CD1c-positive myeloid dendritic cell (primary cell): ENCODE results near the gene MRPS34.
A peak's percentile ranks its signal among the peaks of the same experiment; 100 is the strongest.

ENCODE experiments used
- DNase-seq: peaks from one replicate; pipeline ENCODE4 v3.0.0-alpha.2; 2016; ENCODE audit errors: extremely low spot score

Gene MRPS34

GRCh38 chr16:1782408-1783264 is 9.7 kb upstream of the MRPS34 start, which contains the start of the genes NUBP2 and SPSB3:
TSS of gene NUBP2 (plus strand) at chr16:1782960. CDS start at chr16:1783021, 61 bp downstream.
TSS of gene SPSB3 (minus strand) at chr16:1782571. CDS start at chr16:1781483, 1,088 bp downstream.
- DNase-seq: peak; percentile 100

DNA sequence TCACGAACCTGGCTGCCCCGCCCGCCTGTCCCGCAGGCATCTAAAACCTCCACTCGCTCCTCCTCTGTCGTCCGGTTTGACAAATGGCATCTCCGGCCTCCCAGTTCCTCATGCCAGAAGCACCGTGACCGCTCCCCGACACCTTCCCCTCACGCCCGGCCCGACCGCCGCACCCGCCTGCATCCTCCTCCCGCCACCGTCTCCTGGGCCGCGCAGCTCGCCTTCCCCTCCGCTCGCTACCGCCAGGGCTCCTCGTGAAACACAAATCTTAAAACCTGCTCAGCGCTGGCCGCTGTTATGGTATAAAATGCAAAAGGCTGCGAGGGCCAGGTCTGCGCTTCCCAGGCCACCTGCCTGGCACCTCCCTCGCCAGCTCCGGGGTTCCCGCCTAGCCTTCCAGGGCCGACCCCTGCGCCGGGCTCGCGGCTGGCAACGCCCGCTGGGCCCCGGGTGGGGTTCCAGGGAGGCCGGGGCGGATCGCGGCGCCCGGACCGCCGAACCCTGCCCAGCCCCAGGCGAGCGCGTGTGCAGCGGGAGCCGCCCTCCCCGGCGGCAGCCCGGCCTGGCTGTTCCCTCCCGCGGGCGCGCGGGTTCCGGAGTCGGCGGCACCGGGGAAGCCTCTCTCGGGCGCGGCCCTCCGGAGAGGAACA is 8.9 kb upstream of the MRPS34 start:
- peak; percentile 51 for DNase-seq

DNA sequence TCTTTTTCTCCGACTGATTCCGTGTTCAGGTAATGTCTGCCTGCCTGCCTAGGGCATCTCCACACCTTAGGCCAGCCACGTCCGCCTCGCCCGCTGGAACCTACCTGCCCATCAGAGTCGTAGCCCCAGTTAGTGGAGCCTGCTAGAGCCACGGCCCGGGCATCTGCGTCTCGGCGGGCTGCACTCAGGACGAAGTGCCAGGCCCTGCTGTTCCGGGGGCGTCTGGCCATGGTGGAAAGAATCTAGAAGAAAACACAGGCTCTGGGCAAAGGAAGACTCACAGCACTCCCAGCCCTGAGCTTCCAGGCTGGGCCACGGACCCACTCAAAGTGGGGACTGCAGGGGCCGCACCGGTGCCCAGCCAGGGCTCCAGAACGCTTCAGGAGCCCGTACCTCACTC is 8.3 kb upstream of the MRPS34 start:
- DNase-seq: no peak

- DNase-seq: no peak
Measured at GRCh38 chr16:1780677-1781072, 7.7 kb upstream of the MRPS34 start.

- DNase-seq: no peak
Measured at GRCh38 chr16:1779741-1780676, 7.1 kb upstream of the MRPS34 start.

- no peak for DNase-seq
Measured at GRCh38 chr16:1779234-1779701, 6.3 kb upstream of the MRPS34 start.

DNA sequence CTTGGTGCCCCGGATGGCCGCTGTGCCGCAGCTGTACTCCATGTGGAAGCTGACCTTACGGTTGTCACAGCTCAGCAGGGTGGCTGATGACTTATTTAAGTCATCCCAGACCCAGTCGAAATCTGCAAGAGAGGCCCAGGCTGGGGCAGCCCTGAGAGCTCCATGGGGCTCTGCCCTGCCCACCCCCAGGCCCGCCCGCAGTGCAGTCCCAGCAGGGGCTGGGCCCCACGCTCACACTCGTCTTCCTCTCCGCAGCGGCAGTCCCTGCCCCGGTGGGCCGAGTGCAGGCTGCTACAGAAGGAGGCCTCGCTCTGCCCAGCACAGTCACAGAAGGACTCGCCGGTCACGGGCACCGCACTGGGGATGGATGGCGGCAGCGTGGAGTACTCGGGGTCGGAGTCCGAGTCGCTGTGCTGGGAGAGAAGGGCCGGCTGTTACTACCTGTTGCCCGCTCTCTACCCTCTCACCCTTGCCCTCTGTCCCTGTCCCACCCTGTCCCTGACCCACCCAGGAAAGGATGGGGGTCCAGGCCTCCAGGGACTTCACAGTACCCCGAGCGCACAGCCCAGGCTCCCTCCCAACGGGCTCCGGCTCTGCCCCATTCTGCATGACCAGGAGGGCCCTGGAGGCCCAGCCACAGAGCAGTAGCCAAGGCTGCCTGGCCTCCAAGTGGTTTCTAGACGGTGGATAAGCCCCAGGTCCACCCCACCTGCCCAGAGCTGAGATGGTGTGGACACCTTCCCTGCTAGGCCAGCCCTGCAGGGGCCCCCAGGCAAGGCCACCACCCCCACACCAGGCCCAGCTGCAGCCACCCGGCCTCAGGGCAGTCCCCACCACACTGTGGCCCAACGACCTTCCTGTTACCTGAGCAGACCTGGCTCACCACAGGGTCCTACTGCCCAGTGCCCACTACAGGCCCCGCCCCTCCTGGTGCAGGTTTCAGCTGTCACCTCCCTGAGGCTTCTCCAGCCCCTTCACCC is 5.6 kb upstream of the MRPS34 start:
- DNase-seq: no peak

GRCh38 chr16:1777375-1778199 is 4.7 kb upstream of the MRPS34 start:
- DNase-seq: no peak

DNA sequence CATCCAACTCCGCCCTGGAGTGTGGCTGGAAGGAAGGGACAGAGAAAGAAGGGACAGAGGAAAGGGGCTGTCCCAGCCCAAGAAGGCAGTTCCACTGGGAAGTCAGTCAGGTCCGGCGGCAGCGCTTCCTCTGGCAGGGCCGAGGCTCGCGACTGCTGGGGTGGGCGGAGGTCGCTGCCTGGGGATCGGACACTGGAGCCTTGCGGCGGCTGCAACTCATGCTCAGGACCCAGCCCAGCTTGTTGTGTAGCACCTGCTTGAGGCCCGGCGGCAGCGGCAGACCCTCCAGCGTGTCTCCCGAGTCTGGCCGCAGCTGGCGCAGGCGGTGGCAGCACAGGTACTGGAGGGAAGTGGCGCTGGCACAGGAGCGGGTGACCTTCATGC is 4.0 kb upstream of the MRPS34 start:
- no peak for DNase-seq

GRCh38 chr16:1776672-1776955 is 3.7 kb upstream of the MRPS34 start:
- no peak for DNase-seq

DNA sequence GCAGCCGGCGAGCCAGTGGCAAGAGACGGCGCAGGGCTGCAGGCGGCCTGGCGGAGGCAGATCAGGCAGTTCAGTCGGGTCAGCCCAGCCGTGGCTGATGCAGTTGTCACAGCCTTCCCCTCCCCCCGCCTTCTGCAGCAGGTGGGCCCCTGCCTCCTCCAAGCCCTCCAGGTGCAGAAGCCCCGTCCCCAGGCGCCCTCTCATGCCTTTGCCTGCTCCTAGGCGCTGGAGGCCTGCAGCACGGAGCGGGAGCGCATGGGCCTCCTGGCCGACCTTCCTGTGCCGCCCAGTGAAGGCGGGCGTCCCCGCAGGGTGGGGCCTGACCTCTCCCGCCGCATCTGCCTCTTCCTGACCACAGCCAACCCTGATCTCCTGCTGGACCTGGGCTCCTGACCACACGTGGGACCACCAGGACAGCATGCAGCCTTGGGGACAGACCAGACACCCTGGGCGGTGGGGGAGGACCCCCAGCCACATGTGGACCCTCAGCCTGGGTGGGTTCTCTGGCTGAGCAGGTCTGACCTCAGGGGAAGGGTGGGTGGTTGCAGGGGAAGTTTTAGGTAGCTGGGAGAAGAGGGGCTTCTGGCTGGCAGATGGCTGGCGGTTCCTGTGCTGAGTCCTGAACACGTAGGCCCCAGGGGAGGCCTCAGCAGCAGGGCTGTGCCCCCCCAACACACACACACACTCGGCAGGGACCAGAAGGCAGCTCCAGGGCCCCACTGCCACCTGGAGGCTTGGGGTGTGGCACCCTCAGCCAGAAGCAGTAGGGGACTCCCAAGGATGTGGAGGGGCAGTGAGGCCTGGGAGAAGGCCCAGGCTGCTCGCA is 3.1 kb upstream of the MRPS34 start:
- no peak for DNase-seq

GRCh38 chr16:1775006-1775845 is 2.3 kb upstream of the MRPS34 start:
- DNase-seq: no peak

DNA sequence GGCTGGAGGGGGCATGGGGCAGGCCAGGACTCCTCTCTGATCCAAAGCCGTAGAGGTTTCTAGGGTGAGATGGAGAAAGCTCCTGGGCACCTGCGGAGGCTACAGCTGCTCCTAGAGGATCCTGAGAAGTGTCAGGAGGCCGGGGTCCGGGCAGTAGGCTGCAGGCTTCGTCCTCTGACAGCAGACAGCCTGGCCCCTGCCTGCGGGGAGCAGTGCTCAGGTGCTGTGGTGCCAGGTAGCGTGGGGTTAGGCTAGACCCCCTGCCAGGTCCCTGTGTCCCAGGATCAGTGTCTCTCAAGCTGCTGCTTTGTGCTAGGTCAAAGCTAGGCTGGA is 1.5 kb upstream of the MRPS34 start:
- no peak for DNase-seq

DNA sequence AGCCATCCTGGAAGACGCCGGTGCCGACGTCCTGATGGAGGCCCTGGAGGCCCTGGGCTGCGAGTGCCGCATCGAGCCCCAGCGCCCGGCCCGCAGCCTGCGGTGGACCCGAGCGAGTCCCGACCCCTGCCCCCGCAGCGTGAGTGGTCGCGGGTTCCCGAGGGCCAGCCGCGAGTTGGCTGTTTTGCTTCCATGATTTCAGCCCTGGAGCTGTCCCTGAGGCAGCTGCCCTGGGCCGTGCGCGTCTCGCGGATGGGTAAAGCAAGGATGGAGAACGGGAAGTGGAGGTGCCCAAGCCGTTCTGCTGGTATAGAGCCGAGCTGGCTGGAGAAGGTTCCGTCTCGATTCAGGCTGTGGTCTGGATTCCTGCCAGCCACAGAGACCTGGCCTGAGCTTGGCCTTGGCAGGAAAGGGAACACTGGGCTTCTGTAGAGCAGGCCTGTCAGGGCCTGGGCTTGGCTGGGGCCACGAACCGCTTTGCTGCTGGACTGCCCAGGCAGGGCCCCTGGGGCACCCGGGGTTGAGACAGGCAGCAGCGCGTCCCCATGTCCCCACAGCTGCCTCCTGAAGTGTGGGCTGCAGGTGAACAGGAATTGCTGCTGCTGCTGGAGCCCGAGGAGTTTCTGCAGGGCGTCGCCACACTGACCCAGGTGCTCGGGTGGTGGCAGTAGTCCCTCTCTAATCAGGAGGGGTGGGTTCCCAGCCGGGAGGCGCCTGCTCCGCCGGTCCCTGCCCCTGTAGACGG is 941 bp upstream of the MRPS34 start:
- peak; percentile 58 for DNase-seq

- peak; percentile 28 for DNase-seq
Measured at GRCh38 chr16:1772362-1772907, 499 bp downstream of the MRPS34 start, which contains the start of gene EME2. TSS of gene EME2 (plus strand) at chr16:1772810. CDS start at chr16:1773228, 418 bp downstream.

DNA sequence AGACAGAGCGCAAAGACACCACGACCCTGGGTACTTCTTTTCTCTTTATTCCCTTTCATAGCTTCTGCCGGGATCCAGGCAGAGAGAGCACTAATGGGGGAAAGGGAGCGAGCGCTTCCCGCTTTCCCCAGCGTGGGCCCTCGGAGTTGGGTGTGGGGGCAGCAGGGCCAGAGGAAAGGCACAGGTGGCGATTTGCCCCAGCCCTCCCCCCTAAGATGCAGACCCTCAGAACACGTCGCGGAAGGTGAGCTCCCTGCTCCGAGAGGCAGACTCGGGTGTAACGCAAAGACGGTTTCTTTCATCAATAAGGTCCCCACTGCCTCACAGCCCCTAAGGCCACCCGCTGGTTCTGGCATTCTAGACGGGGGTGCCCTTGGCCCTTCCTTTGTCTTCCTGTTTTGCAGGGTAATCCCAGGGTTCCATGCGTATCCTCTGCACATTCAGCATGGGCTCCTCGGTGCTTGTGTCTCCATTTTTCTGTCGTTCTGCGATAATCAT is 1.0 kb downstream of the MRPS34 start:
- no peak for DNase-seq
